Prostate gland (tissue), 2 donors: ENCODE data around the gene TATDN3. TPM values are rescaled to one million over a fixed set of nuclear protein-coding genes. Genes with fewer than 3 reads are reported as not detected.
A peak's percentile ranks its signal among the peaks of the same experiment; 100 is the strongest.
"Not testable (repeated sequence)": the region's sequence is repeated elsewhere in the genome, so short reads cannot be mapped to it uniquely, and the experiment has no call there.

Experiments used
- DNase-seq: peaks from one replicate; pipeline ENCODE4 v3.0.0-alpha.2; 2019; ENCODE audit warnings: low spot score
- H3K27ac ChIP-seq, 2 donors: fragments of 200-600 bp; sonication (generic); 2 replicates each; pipeline ENCODE4 v1.5.1; 2017 to 2019
- H3K27me3 ChIP-seq: fragments of 200-600 bp; sonication (generic); replicated peaks from 2 replicates; pipeline ENCODE4 v1.5.1; 2019; ENCODE audit not compliant: insufficient read depth
- H3K36me3 ChIP-seq, 2 donors: fragments of 200-600 bp; sonication (generic); 1 replicate in 1 of 2; 2 replicates in 1 of 2; pipeline versions ENCODE4 v1.5.1 to v1.8.1; 2017 to 2019
- H3K4me1 ChIP-seq: fragments of 200-600 bp; sonication (generic); replicated peaks from 2 replicates; pipeline ENCODE4 v1.5.1; 2019
- H3K4me3 ChIP-seq, 2 donors: fragments of 200-600 bp; sonication (generic); 2 replicates each; pipeline ENCODE4 v1.5.1; 2017 to 2019
- H3K9me3 ChIP-seq: fragments of 200-600 bp; sonication (generic); 2 replicates; pipeline ENCODE4 v1.5.1; 2017
- POLR2A ChIP-seq: fragments of 450-650 bp; IDR thresholded peaks from one replicate; pipeline ENCODE4 v1.6.1; 2016; ENCODE audit warnings: antibody characterized with exemption, mild to moderate bottlenecking
- POLR2AphosphoS5 ChIP-seq: sonication (generic); formaldehyde crosslinking; IDR thresholded peaks from one replicate; pipeline ENCODE4 v1.6.1; 2017; ENCODE audit warnings: antibody characterized with exemption
- WGBS: methylation state at CpG from one replicate; pipeline ENCODE4 v1.1.5; 2018; 5-methylcytosine and 5-hydroxymethylcytosine counted together
- intact Hi-C: fragments of 100-400 bp; cut with DNase I; formaldehyde crosslinking; loops from one replicate; pipeline ENCODE4 v1.14.2; 2022
- total RNA-seq, 2 donors: library from RNA; depleted of rRNA; stranded (reverse); fragments of >200 nt; gene quantifications; one replicate each; pipeline ENCODE4 v1.1.0, GENCODE V29; 2016
- TF ChIP-seq, protein P1 (sequence below), 4 experiments: fragments of 200-600 bp in 2 of 4; fragments of 450-650 bp in 2 of 4; sonication (generic) in 2 of 4; IDR thresholded peaks; 1 replicate in 3 of 4; 2 replicates in 1 of 4; pipeline ENCODE4 v1.5.1; 2016 to 2019; ENCODE audit warnings: antibody characterized with exemption in 4 of 4, mild to moderate bottlenecking in 2 of 4, moderate library complexity in 2 of 4

Gene TATDN3
- total RNA-seq, 2 donors from 2014 or later, result 9.0 to 10.2 TPM

DNA sequence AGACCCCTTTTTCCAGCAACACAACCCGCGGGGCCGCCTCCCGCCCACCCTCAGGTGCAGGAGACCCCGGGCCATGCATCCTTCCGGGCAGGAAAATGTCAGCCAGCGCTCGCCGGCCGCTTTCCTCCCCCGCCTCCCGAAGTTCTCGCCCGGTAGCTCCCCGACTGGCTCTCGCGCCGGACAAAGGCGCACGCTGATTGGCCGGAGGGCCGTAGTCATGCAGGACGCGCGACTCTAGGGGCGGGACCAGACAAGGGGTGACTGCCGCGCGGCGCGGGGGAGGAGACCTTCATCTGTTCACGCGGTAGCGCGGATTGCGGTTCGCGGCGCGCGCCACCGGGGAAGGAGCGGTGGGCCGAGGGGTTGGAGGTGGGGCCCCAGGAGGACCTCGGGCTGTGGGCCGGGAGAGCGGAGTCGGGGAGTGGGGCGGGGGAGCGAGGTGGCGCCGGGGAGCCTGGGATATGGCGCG is 66.3 kb downstream of the TATDN3 start, which contains the start of gene FLVCR1:
FLVCR1 (plus strand) TSS at position 284 of the 469 bp plus-strand sequence; CDS start at position 462, 178 bp downstream.
- peak; percentile 97 for DNase-seq
- TF ChIP-seq, protein P1, sequence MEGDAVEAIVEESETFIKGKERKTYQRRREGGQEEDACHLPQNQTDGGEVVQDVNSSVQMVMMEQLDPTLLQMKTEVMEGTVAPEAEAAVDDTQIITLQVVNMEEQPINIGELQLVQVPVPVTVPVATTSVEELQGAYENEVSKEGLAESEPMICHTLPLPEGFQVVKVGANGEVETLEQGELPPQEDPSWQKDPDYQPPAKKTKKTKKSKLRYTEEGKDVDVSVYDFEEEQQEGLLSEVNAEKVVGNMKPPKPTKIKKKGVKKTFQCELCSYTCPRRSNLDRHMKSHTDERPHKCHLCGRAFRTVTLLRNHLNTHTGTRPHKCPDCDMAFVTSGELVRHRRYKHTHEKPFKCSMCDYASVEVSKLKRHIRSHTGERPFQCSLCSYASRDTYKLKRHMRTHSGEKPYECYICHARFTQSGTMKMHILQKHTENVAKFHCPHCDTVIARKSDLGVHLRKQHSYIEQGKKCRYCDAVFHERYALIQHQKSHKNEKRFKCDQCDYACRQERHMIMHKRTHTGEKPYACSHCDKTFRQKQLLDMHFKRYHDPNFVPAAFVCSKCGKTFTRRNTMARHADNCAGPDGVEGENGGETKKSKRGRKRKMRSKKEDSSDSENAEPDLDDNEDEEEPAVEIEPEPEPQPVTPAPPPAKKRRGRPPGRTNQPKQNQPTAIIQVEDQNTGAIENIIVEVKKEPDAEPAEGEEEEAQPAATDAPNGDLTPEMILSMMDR (IDR thresholded peaks at IDR 0.05), result peak in 1 of 4 experiments; percentile 15
- TF ChIP-seq POLR2A (peak; percentile 76), POLR2AphosphoS5 (peak; percentile 91)
- Histone ChIP-seq H3K4me1 (peaks cover 3% of the 10 kb centered on the region), H3K9me3 (no peaks in the 10 kb centered on the region), H3K36me3 (no peaks in the 10 kb centered on the region), H3K4me3 (peak within 1 kb of the TSS; percentile 75 to 98), H3K27ac (peak within 1 kb of the TSS; percentile 85 to 91), H3K27me3 (no peaks in the 10 kb centered on the region)
- WGBS, result under 1% methylated on average over 54 of the region's 54 CpGs
- intact Hi-C loops, result no loop called here

DNA sequence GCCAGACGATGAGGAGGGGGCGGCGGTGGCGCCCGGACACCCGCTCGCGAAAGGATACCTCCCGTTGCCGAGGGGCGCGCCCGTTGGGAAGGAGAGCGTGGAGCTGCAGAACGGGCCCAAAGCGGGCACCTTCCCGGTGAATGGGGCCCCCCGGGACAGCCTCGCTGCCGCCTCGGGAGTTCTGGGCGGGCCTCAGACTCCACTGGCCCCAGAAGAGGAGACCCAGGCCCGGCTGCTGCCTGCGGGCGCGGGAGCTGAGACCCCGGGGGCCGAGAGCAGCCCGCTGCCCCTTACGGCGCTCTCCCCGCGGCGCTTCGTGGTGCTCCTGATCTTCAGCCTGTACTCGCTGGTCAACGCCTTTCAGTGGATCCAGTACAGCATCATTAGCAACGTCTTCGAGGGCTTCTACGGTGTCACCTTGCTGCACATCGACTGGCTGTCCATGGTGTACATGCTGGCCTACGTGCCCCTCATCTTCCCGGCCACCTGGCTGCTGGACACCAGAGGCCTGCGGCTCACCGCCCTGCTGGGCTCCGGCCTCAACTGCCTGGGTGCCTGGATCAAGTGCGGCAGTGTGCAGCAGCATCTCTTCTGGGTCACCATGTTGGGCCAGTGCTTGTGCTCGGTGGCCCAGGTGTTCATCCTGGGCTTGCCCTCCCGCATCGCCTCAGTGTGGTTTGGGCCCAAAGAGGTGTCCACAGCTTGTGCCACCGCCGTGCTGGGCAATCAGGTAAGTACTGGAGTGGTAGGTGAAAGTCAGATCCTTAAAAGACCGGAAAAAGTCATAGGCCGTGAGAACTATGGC is 67.0 kb downstream of the TATDN3 start:
- Histone ChIP-seq H3K9me3 (no peaks in the 10 kb centered on the region), H3K27me3 (no peaks in the 10 kb centered on the region), H3K36me3 (no peaks in the 10 kb centered on the region), H3K4me1 (peaks cover 3% of the 10 kb centered on the region), H3K27ac (peak overlapping the region; percentile 85 to 91), H3K4me3 (peak overlapping the region; percentile 75 to 98)
- no peak for TF ChIP-seq POLR2AphosphoS5
- TF ChIP-seq POLR2A, result no peak
- TF ChIP-seq, protein P1 (IDR thresholded peaks at IDR 0.05), result no peak
- intact Hi-C loops, result no loop called here
- DNase-seq, result peak; percentile 14
- WGBS, result 6% methylated on average over 29 of the region's 54 CpGs

DNA sequence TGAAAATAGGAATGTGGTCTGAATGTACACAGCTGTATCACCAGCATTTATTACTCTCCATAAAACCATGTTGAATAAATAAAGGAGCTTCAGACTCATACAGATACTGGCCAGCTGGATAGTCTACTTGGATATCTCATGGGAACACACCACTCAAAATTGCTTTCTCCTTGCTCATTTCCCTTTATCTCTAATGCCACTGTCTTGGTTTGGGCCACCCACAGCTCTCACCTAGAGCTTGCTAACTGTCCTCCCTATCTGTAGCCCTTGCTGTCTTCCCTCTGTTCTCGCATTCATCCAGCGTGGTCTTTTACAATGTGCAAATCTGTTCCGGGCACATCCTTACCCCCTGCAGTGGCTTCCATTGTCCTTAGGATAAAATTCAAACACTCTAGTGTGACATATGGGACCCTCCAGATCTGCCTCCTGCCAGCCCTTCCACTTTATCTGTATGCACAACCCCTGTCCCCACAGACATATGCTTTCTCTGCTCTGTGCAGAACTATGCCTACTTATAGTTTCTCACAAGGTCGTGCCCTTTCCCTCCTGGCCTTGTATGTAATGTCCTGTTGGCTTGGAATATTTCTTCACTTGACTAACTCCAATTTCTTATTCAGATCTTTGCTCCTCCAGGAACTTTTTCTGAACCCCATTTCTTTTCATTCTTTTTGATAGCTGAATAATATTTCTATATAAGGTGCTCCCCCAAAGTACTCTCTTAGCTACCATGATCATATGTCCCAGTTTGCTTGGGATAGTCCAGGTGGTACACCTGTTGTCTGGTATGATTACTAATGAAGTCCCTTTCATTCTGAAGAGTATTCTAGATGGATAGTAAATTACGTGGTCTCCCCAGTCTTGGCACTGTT is 69.3 kb downstream of the TATDN3 start:
- H3K4me1 ChIP-seq, result peaks cover 3% of the 10 kb centered on the region
- peak; percentile 25 for TF ChIP-seq POLR2AphosphoS5
- TF ChIP-seq, protein P1 (IDR thresholded peaks at IDR 0.05), result no peak
- no peaks in the 10 kb centered on the region for H3K9me3 ChIP-seq
- no peaks in the 10 kb centered on the region for H3K27me3 ChIP-seq
- H3K4me3 ChIP-seq, result no peak overlapping the region
- no peak for DNase-seq
- intact Hi-C loops, result no loop called here
- H3K27ac ChIP-seq, result no peak overlapping the region
- H3K36me3 ChIP-seq, result no peaks in the 10 kb centered on the region
- WGBS, result 75% methylated on average over 5 of the region's 5 CpGs

DNA sequence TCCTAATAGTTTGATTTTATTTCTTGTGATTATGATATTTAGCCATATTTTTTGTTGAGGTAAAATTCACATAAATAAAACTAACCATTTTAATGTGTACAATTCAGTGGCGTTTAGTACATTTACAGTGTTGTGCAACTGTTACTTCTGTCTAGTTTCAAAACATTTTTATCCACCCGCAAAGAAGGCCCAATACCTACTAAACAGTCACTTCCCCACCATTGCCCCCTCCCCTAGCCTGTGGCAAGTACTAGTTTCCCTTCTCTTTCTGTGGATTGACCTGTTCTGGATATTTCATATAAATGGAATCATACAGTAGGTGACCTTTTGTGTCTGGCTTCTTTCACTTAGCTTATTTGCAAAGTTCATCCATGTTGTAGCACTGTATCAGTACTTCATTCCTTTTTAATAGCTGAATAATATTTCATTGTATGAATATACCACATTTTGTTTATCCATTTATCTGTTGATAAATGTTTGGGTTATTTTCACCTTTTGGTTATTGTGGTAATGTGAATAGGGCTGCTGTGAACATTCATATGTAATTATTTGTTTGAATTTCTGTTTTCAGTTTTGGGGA is 70.5 kb downstream of the TATDN3 start:
- TF ChIP-seq POLR2AphosphoS5 (no peak), POLR2A (no peak)
- TF ChIP-seq, protein P1 (IDR thresholded peaks at IDR 0.05), result no peak
- Histone ChIP-seq H3K9me3 (no peaks in the 10 kb centered on the region), H3K4me1 (peaks cover 3% of the 10 kb centered on the region), H3K27ac (no peak overlapping the region), H3K4me3 (no peak overlapping the region), H3K27me3 (no peaks in the 10 kb centered on the region), H3K36me3 (no peaks in the 10 kb centered on the region)
- WGBS, result 91% methylated on average over 2 of the region's 2 CpGs
- no peak for DNase-seq
- intact Hi-C loops, result no loop called here

DNA sequence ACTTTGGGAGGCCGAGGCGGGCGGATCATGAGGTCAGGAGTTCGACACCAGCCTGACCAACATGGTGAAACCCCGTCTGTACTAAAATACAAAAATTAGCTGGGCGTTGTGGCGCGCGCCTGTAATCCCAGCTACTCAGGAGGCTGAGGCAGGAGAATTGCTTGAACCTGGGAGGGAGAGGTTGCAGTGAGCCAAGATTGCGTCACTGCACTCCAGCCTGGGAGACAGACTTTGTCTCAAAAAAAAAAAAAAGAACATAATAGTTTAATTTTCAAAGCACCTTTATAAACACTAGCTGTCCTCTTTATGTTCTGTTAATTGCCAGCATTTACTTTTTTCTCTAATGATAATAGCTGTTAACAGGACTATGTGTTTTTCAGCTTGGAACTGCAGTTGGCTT is 71.7 kb downstream of the TATDN3 start:
- intact Hi-C loops, H3K36me3 ChIP-seq, H3K27ac ChIP-seq, H3K9me3 ChIP-seq, H3K4me1 ChIP-seq, H3K4me3 ChIP-seq, H3K27me3 ChIP-seq, DNase-seq: not testable (repeated sequence)
- 95% methylated on average over 10 of the region's 10 CpGs for WGBS
